H9 (cell line): ENCODE results near the gene LBH. TPM values are rescaled to one million over a fixed set of nuclear protein-coding genes. Genes with fewer than 3 reads are reported as not detected.
A peak's percentile ranks its signal among the peaks of the same experiment; 100 is the strongest.

Source experiments
- DNase-seq: peaks from one replicate; pipeline ENCODE4 v3.0.0-alpha.2; 2017
- H2AFZ ChIP-seq: one replicate; pipeline ENCODE4 v1.6.1; 2013; ENCODE audit warnings: mild to moderate bottlenecking, low read length, control low read depth, moderate library complexity
- H2AK5ac ChIP-seq: 2 replicates; pipeline ENCODE4 v1.6.1; 2013; ENCODE audit warnings: low read length, control low read depth, mixed read lengths; ENCODE audit not compliant: insufficient read length
- H2BK120ac ChIP-seq: one replicate; pipeline ENCODE4 v1.6.1; 2013; ENCODE audit warnings: low read depth, mild to moderate bottlenecking, low read length, control low read depth, inconsistent platforms; ENCODE audit not compliant: poor library complexity, severe bottlenecking
- H2BK12ac ChIP-seq: 2 replicates; pipeline ENCODE4 v1.6.1; 2013; ENCODE audit warnings: low read length, control low read depth, mixed read lengths, low read depth; ENCODE audit not compliant: insufficient read length
- H2BK15ac ChIP-seq: 2 replicates; pipeline ENCODE4 v1.6.1; 2013; ENCODE audit warnings: low read depth, low read length, control low read depth
- H2BK20ac ChIP-seq: one replicate; pipeline ENCODE4 v1.6.1; 2013; ENCODE audit warnings: low read depth, mild to moderate bottlenecking, low read length, control low read depth, inconsistent platforms; ENCODE audit not compliant: poor library complexity, severe bottlenecking
- H2BK5ac ChIP-seq: 2 replicates; pipeline ENCODE4 v1.6.1; 2013; ENCODE audit warnings: low read length, control low read depth, mixed read lengths; ENCODE audit not compliant: insufficient read length
- H3K14ac ChIP-seq: 2 replicates; pipeline ENCODE4 v1.6.1; 2013; ENCODE audit warnings: low read length, control low read depth; ENCODE audit not compliant: insufficient read depth
- H3K18ac ChIP-seq: 2 replicates; pipeline ENCODE4 v1.6.1; 2013; ENCODE audit warnings: low read depth, mild to moderate bottlenecking, mixed read lengths, low read length, control low read depth; ENCODE audit not compliant: insufficient read length
- H3K23ac ChIP-seq: 2 replicates; pipeline ENCODE4 v1.6.1; 2013; ENCODE audit warnings: low read length, control low read depth, mixed read lengths, low read depth; ENCODE audit not compliant: insufficient read length
- H3K23me2 ChIP-seq: 2 replicates; pipeline ENCODE4 v1.6.1; 2013; ENCODE audit warnings: low read depth, mild to moderate bottlenecking, mixed read lengths, low read length, control low read depth; ENCODE audit not compliant: insufficient read length, poor library complexity, severe bottlenecking
- H3K27ac ChIP-seq: 2 replicates; pipeline ENCODE4 v1.5.1; 2013; ENCODE audit warnings: low read length, control low read depth, mixed read lengths, low read depth; ENCODE audit not compliant: insufficient read length
- H3K27me3 ChIP-seq: 2 replicates; pipeline ENCODE4 v1.6.1; 2013; ENCODE audit warnings: low read length, control low read depth, inconsistent platforms; ENCODE audit not compliant: insufficient read depth
- H3K4ac ChIP-seq: 2 replicates; pipeline ENCODE4 v1.6.1; 2013; ENCODE audit warnings: low read depth, mild to moderate bottlenecking, control low read depth, inconsistent platforms, low read length, moderate library complexity
- H3K4me1 ChIP-seq: 2 replicates; pipeline ENCODE4 v1.6.1; 2013; ENCODE audit warnings: low read length, control low read depth, inconsistent platforms; ENCODE audit not compliant: insufficient read depth
- H3K4me2 ChIP-seq: 2 replicates; pipeline ENCODE4 v1.6.1; 2013; ENCODE audit warnings: low read length, control low read depth, mixed read lengths; ENCODE audit not compliant: insufficient read length, insufficient read depth
- H3K56ac ChIP-seq: 2 replicates; pipeline ENCODE4 v1.6.1; 2013; ENCODE audit warnings: low read depth, mild to moderate bottlenecking, mixed read lengths, low read length, control low read depth; ENCODE audit not compliant: insufficient read length
- H3K79me1 ChIP-seq: 2 replicates; pipeline ENCODE4 v1.6.1; 2013; ENCODE audit warnings: low read depth, mild to moderate bottlenecking, moderate library complexity, low read length, control low read depth, inconsistent platforms; ENCODE audit not compliant: insufficient read depth, poor library complexity, severe bottlenecking
- H3K79me2 ChIP-seq: 2 replicates; pipeline ENCODE4 v1.6.1; 2013; ENCODE audit warnings: low read length, control low read depth, inconsistent platforms; ENCODE audit not compliant: insufficient read depth
- H3K9ac ChIP-seq: 2 replicates; pipeline ENCODE4 v1.6.1; 2013; ENCODE audit warnings: low read length, control low read depth, mixed read lengths; ENCODE audit not compliant: insufficient read length; ENCODE audit errors: extremely low read depth
- H3K9me3 ChIP-seq: one replicate; pipeline ENCODE4 v1.6.1; 2013; ENCODE audit warnings: low read depth, low read length, inconsistent platforms; ENCODE audit not compliant: control insufficient read depth
- H3T11ph ChIP-seq: one replicate; pipeline ENCODE4 v1.6.1; 2013; ENCODE audit warnings: mild to moderate bottlenecking, low read length, control low read depth, inconsistent platforms
- H4K20me1 ChIP-seq: one replicate; pipeline ENCODE4 v1.6.1; 2013; ENCODE audit not compliant: control insufficient read depth, insufficient read length, insufficient read depth
- H4K5ac ChIP-seq: 2 replicates; pipeline ENCODE4 v1.6.1; 2013; ENCODE audit warnings: low read depth, mild to moderate bottlenecking, mixed read lengths, low read length, control low read depth; ENCODE audit not compliant: insufficient read length
- H4K8ac ChIP-seq: replicated peaks from 2 replicates; pipeline ENCODE4 v1.6.1; 2013; ENCODE audit warnings: low read length, control low read depth, mixed read lengths, low read depth; ENCODE audit not compliant: insufficient read length
- H4K91ac ChIP-seq: 2 replicates; pipeline ENCODE4 v1.6.1; 2013; ENCODE audit warnings: low read depth, mild to moderate bottlenecking, moderate library complexity, mixed read lengths, low read length, control low read depth; ENCODE audit not compliant: insufficient read length
- H3K27ac Mint-ChIP-seq, 3 experiments: 2 replicates in 2 of 3; 3 replicates in 1 of 3; pipeline ENCODE4 v1.8.0; 2020 to 2021; ENCODE audit warnings: mixed read lengths in 3 of 3, mild to moderate bottlenecking in 1 of 3, moderate library complexity in 1 of 3
- H3K27me3 Mint-ChIP-seq: 2 replicates; pipeline ENCODE4 v1.8.0; 2021; ENCODE audit warnings: low read depth, mild to moderate bottlenecking, moderate library complexity, mixed read lengths
- H3K36me3 Mint-ChIP-seq, 3 experiments: 2 replicates in 2 of 3; 3 replicates in 1 of 3; pipeline ENCODE4 v1.8.0; 2020 to 2021; ENCODE audit warnings: low read depth in 3 of 3, mixed read lengths in 3 of 3; ENCODE audit not compliant: insufficient read depth in 1 of 3
- H3K4me1 Mint-ChIP-seq, 2 experiments: 2 replicates each; pipeline ENCODE4 v1.8.0; 2020; ENCODE audit warnings: mixed read lengths in 2 of 2
- H3K4me3 Mint-ChIP-seq, 2 experiments: 2 replicates in 1 of 2; 3 replicates in 1 of 2; pipeline ENCODE4 v1.8.0; 2020 to 2021; ENCODE audit warnings: mild to moderate bottlenecking in 2 of 2, mixed read lengths in 2 of 2, moderate library complexity in 1 of 2
- H3K9me3 Mint-ChIP-seq, 2 experiments: 2 replicates in 1 of 2; 3 replicates in 1 of 2; pipeline ENCODE4 v1.8.0; 2020; ENCODE audit warnings: mild to moderate bottlenecking in 2 of 2, mixed read lengths in 2 of 2, moderate library complexity in 1 of 2
- CTCF ChIP-seq: fragments of 200-600 bp; sonication (generic); conservative IDR thresholded peaks from 3 replicates; pipeline ENCODE4 v1.8.0; 2021; ENCODE audit warnings: antibody characterized with exemption, mild to moderate bottlenecking
- WGBS: extraction: QIAGEN DNeasy Blood & Tissue Kit; methylation state at CpG from one replicate; pipeline ENCODE4 v1.1.7; 2013; ENCODE audit warnings: missing lambda C conversion rate, low lambda C conversion rate, mixed read lengths; ENCODE audit not compliant: insufficient read length; ENCODE audit errors: extremely low coverage; 5-methylcytosine and 5-hydroxymethylcytosine counted together
- total RNA-seq: library from RNA; stranded (reverse); gene quantifications from 2 replicates; pipeline ENCODE4 v1.2.1, GENCODE V29; 2021

Gene LBH
- total RNA-seq, 1 experiment from 2014 or later = 53.0 TPM

GRCh38 chr2:30235859-30236535, 4.7 kb downstream of the LBH start:
- H3K23ac ChIP-seq = no peak overlapping the region
- no peak overlapping the region for H4K5ac ChIP-seq
- H3K4me2 ChIP-seq = no peak overlapping the region
- no peak overlapping the region for H3K14ac ChIP-seq
- peaks cover 9 to 58% (median 12%) of the 10 kb centered on the region in 3 experiments; a peak in 6 of 7 replicates for H3K36me3 Mint-ChIP-seq
- H2BK12ac ChIP-seq = no peak overlapping the region
- H2BK15ac ChIP-seq = no peak overlapping the region
- no peaks in the 10 kb centered on the region; the same call in 1 of the 2 replicates for H3K27me3 ChIP-seq
- no peaks in the 10 kb centered on the region for H3K9me3 Mint-ChIP-seq
- no peak overlapping the region for H3K18ac ChIP-seq
- H4K8ac ChIP-seq = no peak overlapping the region
- no peak overlapping the region for H3K27ac ChIP-seq
- no peak overlapping the region for H2BK5ac ChIP-seq
- DNase-seq = peak; percentile 12
- H3K79me2 ChIP-seq = no peaks in the 10 kb centered on the region
- H3K27me3 Mint-ChIP-seq = peaks cover 4% of the 10 kb centered on the region; the same call in 1 of the 2 replicates
- peaks cover 13% of the 10 kb centered on the region for H3K23me2 ChIP-seq
- H3K4me1 ChIP-seq = peaks cover 3% of the 10 kb centered on the region; the same call in 1 of the 2 replicates
- H2AK5ac ChIP-seq = no peak overlapping the region
- no peak overlapping the region for H3K9ac ChIP-seq
- H3K9me3 ChIP-seq = no peaks in the 10 kb centered on the region
- no peak overlapping the region for H3K27ac Mint-ChIP-seq
- H4K20me1 ChIP-seq = no peaks in the 10 kb centered on the region
- no peak overlapping the region for H2AFZ ChIP-seq
- H2BK120ac ChIP-seq = no peak overlapping the region
- TF ChIP-seq CTCF = no peak
- no CpG with 5 or more reads among the region's 4 CpGs for WGBS
- no peak overlapping the region for H2BK20ac ChIP-seq
- no peaks in the 10 kb centered on the region for H3K79me1 ChIP-seq
- peaks cover 25 to 36% of the 10 kb centered on the region in 2 experiments for H3K4me1 Mint-ChIP-seq
- H3K4me3 Mint-ChIP-seq = no peak overlapping the region
- no peak overlapping the region for H3K56ac ChIP-seq
- H4K91ac ChIP-seq = no peak overlapping the region
- H3K4ac ChIP-seq = no peak overlapping the region
- H3T11ph ChIP-seq = no peak overlapping the region
